Spleen (tissue), 11 donors: ENCODE results near the gene CD93. TPM values are rescaled to one million over a fixed set of nuclear protein-coding genes. Genes with fewer than 3 reads are reported as not detected.
A peak's percentile ranks its signal among the peaks of the same experiment; 100 is the strongest.

ENCODE experiments used
- DNase-seq: peaks from one replicate; pipeline ENCODE4 v3.0.0-alpha.2; 2020
- H3K27ac ChIP-seq, 8 donors: fragments of 200-600 bp; sonication (generic) in 7 of 8; 1 replicate in 4 of 8; 2 replicates in 4 of 8; pipeline versions ENCODE4 v1.5.0 to v1.8.0; 2016 to 2021; ENCODE audit warnings: inconsistent platforms in 4 of 8, mild to moderate bottlenecking in 4 of 8, moderate library complexity in 1 of 8
- H3K27me3 ChIP-seq, 7 donors: fragments of 200-600 bp; sonication (generic) in 6 of 7; replicated peaks in 1 of 7; 1 replicate in 4 of 7; 2 replicates in 3 of 7; pipeline versions ENCODE4 v1.5.0 to v1.8.0; 2016 to 2021; ENCODE audit warnings: inconsistent platforms in 3 of 7, mild to moderate bottlenecking in 1 of 7
- H3K36me3 ChIP-seq, 6 donors: fragments of 200-600 bp; sonication (generic) in 5 of 6; 1 replicate in 4 of 6; 2 replicates in 2 of 6; pipeline versions ENCODE4 v1.5.0 to v1.8.0; 2016 to 2021; ENCODE audit warnings: inconsistent platforms in 2 of 6
- H3K4me1 ChIP-seq, 6 donors: fragments of 200-600 bp; sonication (generic) in 5 of 6; 1 replicate in 3 of 6; 2 replicates in 3 of 6; pipeline versions ENCODE4 v1.5.0 to v1.8.0; 2016 to 2021; ENCODE audit warnings: inconsistent platforms in 3 of 6
- H3K4me3 ChIP-seq, 8 donors: fragments of 200-600 bp; sonication (generic) in 7 of 8; 1 replicate in 4 of 8; 2 replicates in 4 of 8; pipeline versions ENCODE4 v1.5.0 to v1.8.0; 2016 to 2021; ENCODE audit warnings: inconsistent platforms in 4 of 8, mild to moderate bottlenecking in 4 of 8, moderate library complexity in 2 of 8
- H3K9me3 ChIP-seq, 8 donors: fragments of 200-600 bp; sonication (generic) in 7 of 8; 1 replicate in 4 of 8; 2 replicates in 4 of 8; pipeline versions ENCODE4 v1.5.0 to v1.8.0; 2016 to 2021; ENCODE audit warnings: inconsistent platforms in 4 of 8
- CTCF ChIP-seq, 11 experiments: fragments of 200-600 bp in 7 of 11; fragments of 450-650 bp in 4 of 11; sonication (generic) in 4 of 11; IDR thresholded peaks in 8 of 11; conservative IDR thresholded peaks in 3 of 11; 1 replicate in 7 of 11; 2 replicates in 4 of 11; pipeline versions ENCODE4 v1.4.0 to v1.8.0; 2016 to 2021; ENCODE audit warnings: antibody characterized with exemption in 11 of 11, inconsistent platforms in 4 of 11, mild to moderate bottlenecking in 1 of 11
- POLR2A ChIP-seq, 3 donors: fragments of 450-650 bp; IDR thresholded peaks; one replicate each; pipeline ENCODE4 v1.5.1; 2017; ENCODE audit warnings: antibody characterized with exemption in 3 of 3, mild to moderate bottlenecking in 1 of 3
- POLR2AphosphoS5 ChIP-seq, 3 donors: sonication (generic); formaldehyde crosslinking; IDR thresholded peaks; one replicate each; pipeline ENCODE4 v1.5.1; 2017; ENCODE audit warnings: antibody characterized with exemption in 3 of 3
- WGBS, 5 donors: extraction: QIAGEN DNeasy Blood & Tissue Kit in 3 of 5; methylation state at CpG; one replicate each; pipeline versions ENCODE4 v1.1.5 to v1.1.7; 2013 to 2018; 5-methylcytosine and 5-hydroxymethylcytosine counted together
- intact Hi-C: fragments of 100-400 bp; cut with DNase I; formaldehyde crosslinking; loops from one replicate; pipeline ENCODE4 v1.15.0; 2023; ENCODE audit warnings: low total_unique reads
- polyA plus RNA-seq, 3 donors: library from polyadenylated mRNA; stranded (reverse); fragments of 200-250 nt; gene quantifications; one replicate each; pipeline ENCODE4 v1.2.1, GENCODE V29; 2013
- total RNA-seq, 7 donors: library from RNA; depleted of rRNA in 3 of 7; stranded (reverse); fragments of >200 nt in 3 of 7; fragmentation: NEBNext Ultra II Directional in 4 of 7; extraction: Animal tissue kit (Norgen Biotek cat#: 25700) in 4 of 7; gene quantifications; one replicate each; pipeline versions ENCODE4 v1.1.0 to v1.2.1, GENCODE V29; 2016 to 2021
- donor health status: healthy with polysubstance abuse.
- donor health status: DM: no; HTN: no; CAD: no; lungs with moderate emphysema.
- donor health status: DM: no; HTN: no; CAD: no.
- donor health status: Bipolar disorder and iron deficiency.
- donor health status: healthy.
- donor health status: DM: no; HTN: no; CAD: no.
- donor health status: DM: yes; HTN: yes; CAD: no.

Gene CD93
- total and polyA plus RNA-seq, 10 donors = 4.1 to 103 (median 62.5) TPM

GRCh38 chr20:23131766-23132165 lies 45.6 kb upstream of the CD93 start:
- Histone ChIP-seq H3K27ac (peak overlapping the region in 3 of 8 donors; percentile 48 to 72 (median 70)), H3K9me3 (no peaks in the 10 kb centered on the region), H3K36me3 (no peaks in the 10 kb centered on the region), H3K4me1 (peaks cover 7 to 74% (median 37%) of the 10 kb centered on the region in 6 donors), H3K4me3 (no peak overlapping the region), H3K27me3 (no peaks in the 10 kb centered on the region)
- TF ChIP-seq CTCF (IDR thresholded peaks at IDR 0.05 in 8 of 11, conservative IDR thresholded peaks at IDR 0.05 in 3 of 11) (no peak), POLR2A (IDR thresholded peaks at IDR 0.05) (no peak), POLR2AphosphoS5 (IDR thresholded peaks at IDR 0.05) (no peak)
- DNase-seq = no peak
- WGBS, 5 donors = 69 to 79% (median 73%) methylated on average over 11 of the region's 11 CpGs
- intact Hi-C loops = no loop called here

- Histone ChIP-seq H3K27ac (no peak overlapping the region), H3K4me1 (peaks cover 7 to 78% (median 46%) of the 10 kb centered on the region in 6 donors), H3K36me3 (no peaks in the 10 kb centered on the region), H3K27me3 (no peaks in the 10 kb centered on the region), H3K4me3 (no peak overlapping the region), H3K9me3 (no peaks in the 10 kb centered on the region)
- TF ChIP-seq POLR2AphosphoS5 (IDR thresholded peaks at IDR 0.05) (no peak), POLR2A (IDR thresholded peaks at IDR 0.05) (no peak), CTCF (IDR thresholded peaks at IDR 0.05 in 8 of 11, conservative IDR thresholded peaks at IDR 0.05 in 3 of 11) (no peak)
- DNase-seq = no peak
- WGBS, 5 donors = 84 to 95% (median 87%) methylated on average over 4 of the region's 4 CpGs
- intact Hi-C loops = no loop called here
These were observed 44.6 kb upstream of the CD93 start for GRCh38 chr20:23130622-23131140.

- 69 to 90% (median 76%) methylated on average over 11 to 12 of the region's 12 CpGs for WGBS, 5 donors
- Histone ChIP-seq H3K27me3 (no peaks in the 10 kb centered on the region), H3K4me1 (peaks cover 7 to 80% (median 49%) of the 10 kb centered on the region in 6 donors), H3K27ac (peak overlapping the region in 2 of 8 donors; percentile 55 to 92), H3K36me3 (no peaks in the 10 kb centered on the region), H3K9me3 (no peaks in the 10 kb centered on the region), H3K4me3 (no peak overlapping the region)
- intact Hi-C loops = no loop called here
- TF ChIP-seq POLR2A (IDR thresholded peaks at IDR 0.05) (no peak), CTCF (IDR thresholded peaks at IDR 0.05 in 8 of 11, conservative IDR thresholded peaks at IDR 0.05 in 3 of 11) (no peak), POLR2AphosphoS5 (IDR thresholded peaks at IDR 0.05) (no peak)
- peak; percentile 52 for DNase-seq
These were observed 43.9 kb upstream of the CD93 start for GRCh38 chr20:23129891-23130621.

- Histone ChIP-seq H3K27me3 (no peaks in the 10 kb centered on the region), H3K36me3 (no peaks in the 10 kb centered on the region), H3K4me3 (no peak overlapping the region), H3K9me3 (no peaks in the 10 kb centered on the region), H3K27ac (peak overlapping the region in 4 of 8 donors; percentile 15 to 92 (median 42)), H3K4me1 (peaks cover 7 to 87% (median 50%) of the 10 kb centered on the region in 6 donors)
- 51 to 74% (median 66%) methylated on average over 2 of the region's 2 CpGs for WGBS, 5 donors
- TF ChIP-seq POLR2AphosphoS5 (IDR thresholded peaks at IDR 0.05) (no peak), CTCF (IDR thresholded peaks at IDR 0.05 in 8 of 11, conservative IDR thresholded peaks at IDR 0.05 in 3 of 11) (no peak), POLR2A (IDR thresholded peaks at IDR 0.05) (no peak)
- intact Hi-C loops = no loop called here
- DNase-seq = no peak
These were observed 43.1 kb upstream of the CD93 start for GRCh38 chr20:23129266-23129665.
